Measurements from ENCODE around the gene RSRC1. TPM values are rescaled to one million over a fixed set of nuclear protein-coding genes. Genes with fewer than 3 reads are reported as not detected.
A peak's percentile ranks its signal among the peaks of the same experiment; 100 is the strongest.
"Not testable (repeated sequence)": the region's sequence is repeated elsewhere in the genome, so short reads cannot be mapped to it uniquely, and the experiment has no call there.

Gene RSRC1
- total RNA-seq, 2 donors from 2014 or later = 35.6 to 45.8 TPM

DNA sequence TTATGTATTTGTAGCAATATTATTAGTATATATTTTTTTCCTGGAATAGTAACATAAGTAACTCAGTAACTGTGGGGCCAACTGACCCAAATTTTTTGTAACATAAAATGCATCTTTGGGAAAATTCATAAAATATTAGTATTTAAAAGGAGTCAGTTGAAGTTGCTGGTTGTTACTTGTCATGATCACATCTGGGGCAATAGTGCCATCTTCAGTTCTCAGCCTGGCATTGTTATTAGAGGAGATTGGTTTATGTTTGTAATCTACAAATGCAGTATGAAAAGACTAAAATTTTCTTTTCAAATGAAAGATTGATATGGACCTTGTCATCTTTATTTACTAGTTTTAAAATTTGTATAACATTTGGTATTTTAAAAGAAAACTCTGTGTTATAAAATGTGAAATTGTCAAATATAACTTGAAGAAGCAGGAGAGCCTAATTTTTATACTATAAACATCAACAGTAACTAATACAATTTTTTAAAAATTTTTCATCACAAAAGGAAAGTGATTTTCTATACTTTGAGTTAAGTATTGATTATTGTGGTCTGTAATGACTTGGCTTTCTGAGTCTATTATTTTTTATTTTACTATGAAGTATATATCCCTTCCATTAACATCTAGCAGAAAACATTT is 422.3 kb downstream of the RSRC1 start:
- Mint-ChIP-seq H3K36me3 (ENCODE audit: insufficient read depth in 2 of 2) (no peaks in the 10 kb centered on the region), H3K4me1 (ENCODE audit: low read depth) (no peaks in the 10 kb centered on the region), H3K27me3 (ENCODE audit: low read depth) (no peaks in the 10 kb centered on the region), H3K27ac (no peak overlapping the region), H3K4me3 (no peak overlapping the region), H3K9me3 (no peaks in the 10 kb centered on the region)
- ATAC-seq (replicated peaks in 1 of 2) = no peak
- peak; percentile 2 to 4 for DNase-seq

GRCh38 chr3:158535918-158536317 is 426.0 kb downstream of the RSRC1 start:
- DNase-seq (no peak), ATAC-seq (replicated peaks in 1 of 2) (no peak)
- H3K9me3 Mint-ChIP-seq = no peaks in the 10 kb centered on the region
- no peaks in the 10 kb centered on the region for H3K4me1 Mint-ChIP-seq (ENCODE audit: low read depth)
- H3K36me3 Mint-ChIP-seq (ENCODE audit: insufficient read depth in 2 of 2) = peaks cover 0 to 2% of the 10 kb centered on the region in 2 donors
- no peak overlapping the region for H3K4me3 Mint-ChIP-seq
- H3K27ac Mint-ChIP-seq = no peak overlapping the region
- H3K27me3 Mint-ChIP-seq (ENCODE audit: low read depth) = no peaks in the 10 kb centered on the region

- H3K4me3 Mint-ChIP-seq = no peak overlapping the region
- no peaks in the 10 kb centered on the region for H3K9me3 Mint-ChIP-seq
- ATAC-seq (replicated peaks in 1 of 2) (no peak), DNase-seq (peak; percentile 30 to 54)
- H3K36me3 Mint-ChIP-seq (ENCODE audit: insufficient read depth in 2 of 2) = peaks cover 0 to 5% of the 10 kb centered on the region in 2 donors
- no peaks in the 10 kb centered on the region for H3K27me3 Mint-ChIP-seq (ENCODE audit: low read depth)
- no peaks in the 10 kb centered on the region for H3K4me1 Mint-ChIP-seq (ENCODE audit: low read depth)
- no peak overlapping the region for H3K27ac Mint-ChIP-seq
Observed at GRCh38 chr3:158539414-158540014, 429.6 kb downstream of the RSRC1 start.

DNA sequence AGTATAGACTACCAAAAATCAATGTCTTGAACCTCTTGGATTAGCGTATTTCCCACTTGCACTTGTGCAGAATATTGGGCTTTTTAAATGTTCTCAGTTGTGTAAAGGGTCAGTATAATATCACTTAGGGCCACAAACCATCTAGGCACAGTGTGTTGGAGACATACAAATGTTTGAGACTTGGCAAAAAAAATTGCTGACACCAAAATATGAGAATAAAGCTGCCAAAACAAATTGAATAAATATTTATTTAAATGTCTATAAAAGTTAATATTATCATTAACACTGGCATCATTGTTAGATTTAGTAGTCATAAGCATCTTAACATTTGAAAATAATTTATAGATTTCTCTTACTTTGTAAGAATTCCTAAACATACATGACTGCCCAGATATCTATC is 430.2 kb downstream of the RSRC1 start:
- Mint-ChIP-seq H3K27ac (no peak overlapping the region), H3K4me3 (no peak overlapping the region), H3K36me3 (ENCODE audit: insufficient read depth in 2 of 2) (peaks cover 0 to 5% of the 10 kb centered on the region in 2 donors), H3K9me3 (no peaks in the 10 kb centered on the region), H3K4me1 (ENCODE audit: low read depth) (no peaks in the 10 kb centered on the region), H3K27me3 (ENCODE audit: low read depth) (no peaks in the 10 kb centered on the region)
- no peak for DNase-seq
- no peak for ATAC-seq (replicated peaks in 1 of 2)

DNA sequence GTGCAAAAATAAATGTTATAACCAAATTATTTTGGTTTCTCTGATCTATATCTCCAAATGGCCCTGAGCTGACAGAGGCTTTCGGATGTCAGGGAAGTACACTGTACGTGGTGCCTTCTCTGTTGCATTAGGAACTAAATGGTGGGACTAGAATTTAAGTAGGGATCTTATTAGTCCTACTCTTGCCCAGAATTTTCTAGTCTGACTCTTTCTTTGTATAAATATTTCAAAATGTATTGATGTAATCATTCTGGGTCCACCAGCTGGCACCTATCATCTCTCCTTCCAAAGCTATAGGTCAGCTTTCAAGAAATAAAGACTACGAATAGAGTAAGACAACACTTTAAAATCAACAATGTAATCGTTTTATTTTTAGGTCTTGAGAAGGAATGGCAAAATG is 438.8 kb downstream of the RSRC1 start:
- Mint-ChIP-seq H3K9me3 (no peaks in the 10 kb centered on the region), H3K4me3 (no peak overlapping the region), H3K27me3 (ENCODE audit: low read depth) (no peaks in the 10 kb centered on the region), H3K27ac (no peak overlapping the region), H3K36me3 (ENCODE audit: insufficient read depth in 2 of 2) (peaks cover 4% of the 10 kb centered on the region in 2 donors), H3K4me1 (ENCODE audit: low read depth) (no peaks in the 10 kb centered on the region)
- DNase-seq = no peak
- ATAC-seq (replicated peaks in 1 of 2) = no peak

- not testable (repeated sequence) for H3K9me3 Mint-ChIP-seq; H3K4me1 Mint-ChIP-seq (ENCODE audit: low read depth); H3K4me3 Mint-ChIP-seq; H3K36me3 Mint-ChIP-seq (ENCODE audit: insufficient read depth in 2 of 2); H3K27ac Mint-ChIP-seq; H3K27me3 Mint-ChIP-seq (ENCODE audit: low read depth); DNase-seq; ATAC-seq (replicated peaks in 1 of 2)
Observed at GRCh38 chr3:158549938-158550337, 440.0 kb downstream of the RSRC1 start.

- H3K9me3 Mint-ChIP-seq = peaks cover 0 to 1% of the 10 kb centered on the region in 2 donors
- H3K27me3 Mint-ChIP-seq (ENCODE audit: low read depth) = no peaks in the 10 kb centered on the region
- H3K4me3 Mint-ChIP-seq = no peak overlapping the region
- ATAC-seq (replicated peaks in 1 of 2) (no peak), DNase-seq (no peak)
- H3K27ac Mint-ChIP-seq = no peak overlapping the region
- H3K4me1 Mint-ChIP-seq (ENCODE audit: low read depth) = no peaks in the 10 kb centered on the region
- peaks cover 0 to 2% of the 10 kb centered on the region in 2 donors for H3K36me3 Mint-ChIP-seq (ENCODE audit: insufficient read depth in 2 of 2)
Observed at GRCh38 chr3:158552124-158552523, 442.2 kb downstream of the RSRC1 start.

- H3K36me3 Mint-ChIP-seq (ENCODE audit: insufficient read depth in 2 of 2) = peaks cover 0 to 2% of the 10 kb centered on the region in 2 donors
- H3K27me3 Mint-ChIP-seq (ENCODE audit: low read depth) = peaks cover 12% of the 10 kb centered on the region
- H3K27ac Mint-ChIP-seq = no peak overlapping the region
- H3K9me3 Mint-ChIP-seq = peaks cover 1 to 3% of the 10 kb centered on the region in 2 donors
- H3K4me1 Mint-ChIP-seq (ENCODE audit: low read depth) = peaks cover 9% of the 10 kb centered on the region
- ATAC-seq (replicated peaks in 1 of 2) (no peak), DNase-seq (no peak)
- no peak overlapping the region for H3K4me3 Mint-ChIP-seq
Observed at GRCh38 chr3:158559504-158559903, 449.6 kb downstream of the RSRC1 start.

- Mint-ChIP-seq H3K4me3 (no peak overlapping the region), H3K9me3 (peaks cover 6 to 9% of the 10 kb centered on the region in 2 donors), H3K27ac (no peak overlapping the region), H3K4me1 (ENCODE audit: low read depth) (peaks cover 9% of the 10 kb centered on the region), H3K27me3 (ENCODE audit: low read depth) (peaks cover 15% of the 10 kb centered on the region), H3K36me3 (ENCODE audit: insufficient read depth in 2 of 2) (peaks cover 0 to 5% of the 10 kb centered on the region in 2 donors)
- DNase-seq = no peak
- no peak for ATAC-seq (replicated peaks in 1 of 2)
Observed at GRCh38 chr3:158560979-158561378, 451.1 kb downstream of the RSRC1 start.

GRCh38 chr3:158562674-158563073 is 452.8 kb downstream of the RSRC1 start:
- ATAC-seq (replicated peaks in 1 of 2) = no peak
- Mint-ChIP-seq H3K4me3 (no peak overlapping the region), H3K27ac (no peak overlapping the region), H3K27me3 (ENCODE audit: low read depth) (peaks cover 23% of the 10 kb centered on the region), H3K36me3 (ENCODE audit: insufficient read depth in 2 of 2) (peaks cover 0 to 5% of the 10 kb centered on the region in 2 donors), H3K9me3 (peaks cover 5 to 9% of the 10 kb centered on the region in 2 donors), H3K4me1 (ENCODE audit: low read depth) (peaks cover 9% of the 10 kb centered on the region)
- DNase-seq = no peak

DNA sequence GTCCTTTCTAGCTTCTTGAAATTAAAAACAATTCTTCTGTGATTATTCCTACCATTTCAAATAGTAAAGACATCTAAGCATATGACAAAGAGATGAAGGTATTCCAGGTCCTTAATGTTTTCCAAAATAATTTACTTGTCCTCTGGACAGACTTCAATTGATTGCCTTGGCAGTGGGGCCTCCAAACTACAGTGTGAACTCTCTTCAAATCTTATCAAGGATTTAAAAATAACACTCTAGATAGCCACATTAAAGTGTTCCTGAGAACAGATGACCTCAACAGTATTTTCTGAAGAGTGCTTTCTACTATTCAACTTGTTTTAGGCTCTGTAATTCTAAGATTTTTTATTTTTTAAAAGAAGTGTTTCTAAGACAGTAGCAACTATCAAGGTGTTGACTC is 453.2 kb downstream of the RSRC1 start:
- Mint-ChIP-seq H3K9me3 (peaks cover 5 to 9% of the 10 kb centered on the region in 2 donors), H3K4me3 (no peak overlapping the region), H3K36me3 (ENCODE audit: insufficient read depth in 2 of 2) (peaks cover 0 to 5% of the 10 kb centered on the region in 2 donors), H3K4me1 (ENCODE audit: low read depth) (peaks cover 9% of the 10 kb centered on the region), H3K27ac (no peak overlapping the region), H3K27me3 (ENCODE audit: low read depth) (peaks cover 27% of the 10 kb centered on the region)
- no peak for DNase-seq
- ATAC-seq (replicated peaks in 1 of 2) = no peak

- ATAC-seq (replicated peaks in 1 of 2) (no peak), DNase-seq (no peak)
- peaks cover 5 to 6% of the 10 kb centered on the region in 2 donors for H3K9me3 Mint-ChIP-seq
- no peaks in the 10 kb centered on the region for H3K4me1 Mint-ChIP-seq (ENCODE audit: low read depth)
- peaks cover 0 to 3% of the 10 kb centered on the region in 2 donors for H3K36me3 Mint-ChIP-seq (ENCODE audit: insufficient read depth in 2 of 2)
- no peak overlapping the region for H3K27ac Mint-ChIP-seq
- H3K4me3 Mint-ChIP-seq = no peak overlapping the region
- H3K27me3 Mint-ChIP-seq (ENCODE audit: low read depth) = peaks cover 38% of the 10 kb centered on the region
Observed at GRCh38 chr3:158565076-158565475, 455.2 kb downstream of the RSRC1 start.

GRCh38 chr3:158568784-158569183 is 458.9 kb downstream of the RSRC1 start:
- peaks cover 13% of the 10 kb centered on the region for H3K4me1 Mint-ChIP-seq (ENCODE audit: low read depth)
- ATAC-seq (replicated peaks in 1 of 2) = no peak
- no peak overlapping the region for H3K27ac Mint-ChIP-seq
- H3K9me3 Mint-ChIP-seq = peaks cover 5 to 7% of the 10 kb centered on the region in 2 donors
- H3K4me3 Mint-ChIP-seq = no peak overlapping the region
- DNase-seq = no peak
- peaks cover 56% of the 10 kb centered on the region for H3K27me3 Mint-ChIP-seq (ENCODE audit: low read depth)
- peaks cover 5 to 6% of the 10 kb centered on the region in 2 donors for H3K36me3 Mint-ChIP-seq (ENCODE audit: insufficient read depth in 2 of 2)

GRCh38 chr3:158569794-158570193 is 459.9 kb downstream of the RSRC1 start:
- peaks cover 5 to 6% of the 10 kb centered on the region in 2 donors for H3K36me3 Mint-ChIP-seq (ENCODE audit: insufficient read depth in 2 of 2)
- H3K27ac Mint-ChIP-seq = no peak overlapping the region
- H3K4me1 Mint-ChIP-seq (ENCODE audit: low read depth) = peaks cover 13% of the 10 kb centered on the region
- no peak overlapping the region for H3K4me3 Mint-ChIP-seq
- DNase-seq (no peak), ATAC-seq (replicated peaks in 1 of 2) (no peak)
- H3K27me3 Mint-ChIP-seq (ENCODE audit: low read depth) = peaks cover 56% of the 10 kb centered on the region
- peaks cover 5 to 7% of the 10 kb centered on the region in 2 donors for H3K9me3 Mint-ChIP-seq

All from activated T-cell treated with anti-CD3 and anti-CD28 coated beads, Interleukin-2, amount 50 U/mL, for 72 hours (primary cell).